Measurements from ENCODE around the gene FITM1.

GRCh38 chr14:24093901-24094840 lies 36.3 kb upstream of the FITM1 start, which contains the start of gene PCK2:
- TF ChIP-seq EZH2 (IDR thresholded peaks at IDR 0.05; ENCODE audit: low read depth, unreplicated experiment) (no peak), POLR2AphosphoS5 (IDR thresholded peaks at IDR 0.05; ENCODE audit: low read depth) (peak; percentile 98), CTCF (conservative IDR thresholded peaks at IDR 0.05; ENCODE audit: low read depth in 2 of 2) (no peak)
